Measurements from ENCODE around the gene TNFSF8.

The TNFSF8 gene

GRCh38 chr9:114954956-114955582 lies 24.7 kb upstream of the TNFSF8 start:
- Histone ChIP-seq H3K9me3 (ENCODE audit: control insufficient read depth, insufficient read depth, low read depth, low read length) (no peaks in the 10 kb centered on the region), H3K4me3 (ENCODE audit: low read depth, low read length) (no peak overlapping the region), H3K27ac (ENCODE audit: extremely low read depth, low read depth, low read length) (no peak overlapping the region), H3K36me3 (ENCODE audit: control insufficient read depth in 2 of 2, insufficient read depth in 1 of 2, low read length in 2 of 2) (no peaks in the 10 kb centered on the region), H3K4me1 (ENCODE audit: control insufficient read depth, insufficient read depth, low read length) (no peaks in the 10 kb centered on the region)
- no peak for TF ChIP-seq ZNF16 (tag by site-specific recombination; IDR thresholded peaks at IDR 0.05; ENCODE audit: low read depth)
- TF ChIP-seq ZNF114 (tag by site-specific recombination; IDR thresholded peaks at IDR 0.05): no peak
- no peak for TF ChIP-seq ZNF391 (tag by site-specific recombination; IDR thresholded peaks at IDR 0.05; ENCODE audit: borderline replicate concordance, low read depth)
- no peak for TF ChIP-seq ZNF514 (tag by site-specific recombination; IDR thresholded peaks at IDR 0.05)
- no peak for TF ChIP-seq ZNF26 (tag by site-specific recombination; IDR thresholded peaks at IDR 0.05)
- no peak for TF ChIP-seq ZNF155 (tag by site-specific recombination; IDR thresholded peaks at IDR 0.05)
- no peak for TF ChIP-seq GLI2 (tag by site-specific recombination; IDR thresholded peaks at IDR 0.05; ENCODE audit: borderline replicate concordance, low read depth)
- no peak for TF ChIP-seq ZNF350 (tag by site-specific recombination; IDR thresholded peaks at IDR 0.05)
- TF ChIP-seq REPIN1 (tag by site-specific recombination; IDR thresholded peaks at IDR 0.05; ENCODE audit: low read depth): no peak
- TF ChIP-seq KLF17 (tag by site-specific recombination; IDR thresholded peaks at IDR 0.05): no peak
- no peak for TF ChIP-seq ZNF48 (tag by site-specific recombination; IDR thresholded peaks at IDR 0.05)
- TF ChIP-seq OSR2 (tag by site-specific recombination; IDR thresholded peaks at IDR 0.05): no peak
- POLR2A ChIA-PET: no interaction called here
- CTCF ChIA-PET: interaction anchor here (1.1 kb wide), 1 partner anchor 44 kb away, joined by 3 read pairs; no protein-coding TSS in a partner anchor

- CTCF ChIA-PET: interaction anchor here (1.1 kb wide), 1 partner anchor 43 kb away, joined by 3 read pairs; no protein-coding TSS in a partner anchor
- H3K36me3 ChIP-seq (ENCODE audit: control insufficient read depth in 2 of 2, insufficient read depth in 1 of 2, low read length in 2 of 2): no peaks in the 10 kb centered on the region
- TF ChIP-seq ZSCAN4 (tag by site-specific recombination; IDR thresholded peaks at IDR 0.05): no peak
- TF ChIP-seq PRDM10 (tag by site-specific recombination; IDR thresholded peaks at IDR 0.05): 0 out of 2 replicates have a peak, but pooled peaks have one; percentile 15
- no peak for TF ChIP-seq ZIC2 (tag by site-specific recombination; IDR thresholded peaks at IDR 0.05)
- no peak for TF ChIP-seq ZEB2 (tag by site-specific recombination; IDR thresholded peaks at IDR 0.05)
- H3K27ac ChIP-seq (ENCODE audit: extremely low read depth, low read depth, low read length): no peak overlapping the region
- H3K4me1 ChIP-seq (ENCODE audit: control insufficient read depth, insufficient read depth, low read length): no peaks in the 10 kb centered on the region
- H3K4me3 ChIP-seq (ENCODE audit: low read depth, low read length): no peak overlapping the region
- H3K9me3 ChIP-seq (ENCODE audit: control insufficient read depth, insufficient read depth, low read depth, low read length): no peaks in the 10 kb centered on the region
- POLR2A ChIA-PET: no interaction called here
Measured at GRCh38 chr9:114953959-114954358, 23.6 kb upstream of the TNFSF8 start.
